Testis (tissue), 2 donors: ENCODE measurements around the gene ANKRD9.

Source experiments
- CTCF ChIP-seq, 3 experiments: fragments of 450-650 bp in 2 of 3; fragments of 200-600 bp in 1 of 3; sonication (generic) in 1 of 3; IDR thresholded peaks; one replicate each; pipeline ENCODE4 v1.5.1; 2016 to 2019; ENCODE audit warnings: antibody characterized with exemption in 3 of 3, mild to moderate bottlenecking in 2 of 3, moderate library complexity in 1 of 3
- POLR2A ChIP-seq: fragments of 450-650 bp; IDR thresholded peaks from one replicate; pipeline ENCODE4 v1.6.1; 2017; ENCODE audit warnings: antibody characterized with exemption, mild to moderate bottlenecking, moderate library complexity

GRCh38 chr14:102454711-102455110, 54.9 kb downstream of the ANKRD9 start:
- TF ChIP-seq CTCF (IDR thresholded peaks at IDR 0.05): no peak
- TF ChIP-seq POLR2A: no peak
